A673 (cell line): ENCODE measurements around the gene RXFP4.
"Not testable (repeated sequence)": the region's sequence is repeated elsewhere in the genome, so short reads cannot be mapped to it uniquely, and the experiment has no call there.

ENCODE experiments used
- CTCF ChIP-seq: fragments of 300-800, 200-600 bp; sonication (generic); conservative IDR thresholded peaks from 2 replicates; pipeline ENCODE4 v1.5.1; 2017; ENCODE audit warnings: low read depth, mild to moderate bottlenecking, antibody characterized with exemption, low read length, moderate library complexity, mixed read lengths
- EZH2 ChIP-seq: fragments of 200-600 bp; sonication (generic); IDR thresholded peaks from 2 replicates; pipeline ENCODE4 v1.6.1; 2017; ENCODE audit warnings: borderline replicate concordance, low read depth, mild to moderate bottlenecking, mixed read lengths, antibody characterized with exemption, low read length; ENCODE audit not compliant: poor library complexity, severe bottlenecking

DNA sequence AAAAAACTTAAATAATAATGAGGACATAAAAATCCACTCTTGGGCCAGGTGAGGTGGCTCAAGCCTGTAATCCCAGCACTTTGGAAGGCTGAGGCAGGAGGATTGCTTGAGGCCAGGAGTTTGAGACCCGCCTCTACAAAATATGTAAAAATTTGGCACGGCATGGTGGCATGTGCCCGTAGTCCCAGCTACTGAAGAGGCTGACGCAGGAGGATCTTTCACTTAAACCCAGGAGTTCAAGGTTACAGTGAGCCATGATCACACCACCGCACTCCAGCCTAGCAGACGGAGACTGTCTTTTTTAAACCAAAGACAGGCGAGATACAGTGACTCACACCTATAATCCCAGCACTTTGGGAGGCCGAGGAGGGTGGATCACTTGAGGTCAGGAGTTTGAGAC lies 45.0 kb upstream of the RXFP4 start:
- TF ChIP-seq CTCF, EZH2: not testable (repeated sequence)
